Osteoblast (primary cell): Measurements from ENCODE around the gene ZNF860. TPM values are rescaled to one million over a fixed set of nuclear protein-coding genes. Genes with fewer than 3 reads are reported as not detected.

Experiments
- DNase-seq: peaks from one replicate; pipeline ENCODE4 v3.0.0; 2011; ENCODE audit warnings: low spot score, mixed read lengths; ENCODE audit not compliant: insufficient read length; ENCODE audit errors: missing footprints
- H2AFZ ChIP-seq: 2 replicates; pipeline ENCODE4 v1.6.0; 2011; ENCODE audit warnings: mild to moderate bottlenecking, low read length
- H3K27ac ChIP-seq: 2 replicates; pipeline ENCODE4 v1.5.1; 2011; ENCODE audit warnings: mild to moderate bottlenecking, low read depth, low read length, moderate library complexity
- H3K27me3 ChIP-seq: 2 replicates; pipeline ENCODE4 v1.6.0; 2012; ENCODE audit warnings: mild to moderate bottlenecking, control low read depth, inconsistent platforms, low read length, moderate library complexity; ENCODE audit not compliant: insufficient read depth
- H3K36me3 ChIP-seq: 2 replicates; pipeline ENCODE4 v1.5.1; 2011; ENCODE audit warnings: mild to moderate bottlenecking, low read length, control low read depth, moderate library complexity; ENCODE audit not compliant: insufficient read depth
- H3K4me1 ChIP-seq: 2 replicates; pipeline ENCODE4 v1.5.1; 2011; ENCODE audit warnings: mild to moderate bottlenecking, low read length, control low read depth, moderate library complexity; ENCODE audit not compliant: insufficient read depth
- H3K4me2 ChIP-seq: 2 replicates; pipeline ENCODE4 v1.6.0; 2011; ENCODE audit warnings: mild to moderate bottlenecking, low read length; ENCODE audit not compliant: insufficient read depth
- H3K4me3 ChIP-seq: fragments of 200-600 bp; sonication (generic); 3 replicates; pipeline ENCODE4 v1.5.1; 2012; ENCODE audit warnings: mild to moderate bottlenecking, low read length, inconsistent platforms; ENCODE audit not compliant: insufficient read depth
- H3K79me2 ChIP-seq: 2 replicates; pipeline ENCODE4 v1.6.0; 2012; ENCODE audit warnings: mild to moderate bottlenecking, low read length, control low read depth, inconsistent platforms; ENCODE audit not compliant: insufficient read depth
- H3K9me3 ChIP-seq: 2 replicates; pipeline ENCODE4 v1.5.1; 2011; ENCODE audit warnings: low read depth, low read length, control low read depth
- H4K20me1 ChIP-seq: 2 replicates; pipeline ENCODE4 v1.6.0; 2012; ENCODE audit warnings: mild to moderate bottlenecking, low read length, control low read depth; ENCODE audit not compliant: insufficient read depth
- CTCF ChIP-seq: IDR thresholded peaks from 2 replicates; pipeline ENCODE4 v1.5.1; 2011; ENCODE audit warnings: mild to moderate bottlenecking, low read depth, low read length, moderate library complexity; ENCODE audit errors: extremely low read depth
- total RNA-seq: library from RNA; depleted of rRNA; stranded (reverse); fragments of >200 nt; gene quantifications from 2 replicates; pipeline ENCODE4 v1.2.3, GENCODE V29; 2012

Gene ZNF860
- total RNA-seq, 1 donor, result 0.72 TPM

DNA sequence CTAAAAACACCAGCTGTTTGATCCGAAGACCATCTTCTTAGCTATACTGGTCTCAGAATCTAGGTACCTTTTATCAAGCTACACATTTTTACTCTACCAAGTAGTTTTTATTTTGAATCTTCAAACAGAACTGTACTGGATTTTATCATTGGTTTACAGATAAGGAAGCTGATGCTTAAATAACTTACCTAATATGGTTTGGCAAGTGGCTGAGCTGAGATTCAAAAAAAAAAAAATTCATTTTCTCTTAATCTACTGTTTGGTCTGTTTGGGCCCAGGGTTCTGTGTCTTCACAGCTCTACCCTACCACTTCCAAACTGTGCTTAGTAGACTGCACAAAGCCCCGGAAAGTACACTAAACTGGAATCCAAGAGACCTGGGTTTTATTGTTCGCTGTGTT is 35.7 kb downstream of the ZNF860 start:
- Histone ChIP-seq H3K4me2 (no peak overlapping the region), H3K9me3 (no peaks in the 10 kb centered on the region), H3K27me3 (no peaks in the 10 kb centered on the region), H3K4me3 (no peak overlapping the region), H4K20me1 (no peaks in the 10 kb centered on the region), H2AFZ (no peak overlapping the region), H3K27ac (no peak overlapping the region), H3K36me3 (no peaks in the 10 kb centered on the region), H3K4me1 (no peaks in the 10 kb centered on the region), H3K79me2 (no peaks in the 10 kb centered on the region)
- no peak for TF ChIP-seq CTCF
- no peak for DNase-seq

GRCh38 chr3:32018757-32019564 is 37.4 kb downstream of the ZNF860 start:
- no peaks in the 10 kb centered on the region for H3K36me3 ChIP-seq
- no peak overlapping the region for H2AFZ ChIP-seq
- no peaks in the 10 kb centered on the region for H3K27me3 ChIP-seq
- H3K9me3 ChIP-seq, result no peaks in the 10 kb centered on the region
- no peaks in the 10 kb centered on the region for H3K79me2 ChIP-seq
- DNase-seq, result peak; percentile 52
- H3K27ac ChIP-seq, result no peak overlapping the region
- no peak overlapping the region for H3K4me3 ChIP-seq
- no peaks in the 10 kb centered on the region for H3K4me1 ChIP-seq
- TF ChIP-seq CTCF, result peak; percentile 68
- H4K20me1 ChIP-seq, result no peaks in the 10 kb centered on the region
- no peak overlapping the region for H3K4me2 ChIP-seq

- no peaks in the 10 kb centered on the region for H3K4me1 ChIP-seq
- no peaks in the 10 kb centered on the region for H4K20me1 ChIP-seq
- H3K36me3 ChIP-seq, result no peaks in the 10 kb centered on the region
- no peaks in the 10 kb centered on the region for H3K79me2 ChIP-seq
- H3K27me3 ChIP-seq, result no peaks in the 10 kb centered on the region
- TF ChIP-seq CTCF, result no peak
- no peaks in the 10 kb centered on the region for H3K9me3 ChIP-seq
- H3K27ac ChIP-seq, result no peak overlapping the region
- no peak overlapping the region for H3K4me3 ChIP-seq
- no peak for DNase-seq
- H2AFZ ChIP-seq, result no peak overlapping the region
- H3K4me2 ChIP-seq, result no peak overlapping the region
Observed at GRCh38 chr3:32021155-32021554, 39.6 kb downstream of the ZNF860 start.

DNA sequence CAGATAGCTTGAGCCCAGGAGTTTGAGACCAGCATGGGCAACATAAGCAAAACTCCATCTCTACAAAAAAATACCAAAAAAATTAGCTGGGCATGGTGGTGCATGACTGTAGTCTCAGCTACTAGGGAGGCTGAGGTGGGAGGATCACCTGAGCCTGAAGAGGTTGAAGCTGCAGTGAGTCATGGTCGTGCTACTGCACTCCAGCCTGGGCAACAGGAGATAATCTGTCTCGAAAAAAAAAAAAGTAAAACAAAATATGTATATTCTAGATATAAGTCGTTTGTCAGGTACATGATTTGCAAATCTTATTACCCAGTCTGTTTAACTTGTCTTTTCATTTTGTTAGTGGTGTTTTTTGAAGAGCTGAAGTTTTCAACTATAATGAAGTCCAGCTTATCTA is 40.2 kb downstream of the ZNF860 start:
- no peaks in the 10 kb centered on the region for H3K36me3 ChIP-seq

More for the DNA sequence above, 40.2 kb downstream of the ZNF860 start:
- H3K4me1 ChIP-seq, result no peaks in the 10 kb centered on the region
- H3K9me3 ChIP-seq, result no peaks in the 10 kb centered on the region
- no peak for DNase-seq
- H3K27ac ChIP-seq, result no peak overlapping the region
- no peaks in the 10 kb centered on the region for H4K20me1 ChIP-seq
- no peak overlapping the region for H2AFZ ChIP-seq
- H3K79me2 ChIP-seq, result no peaks in the 10 kb centered on the region
- no peaks in the 10 kb centered on the region for H3K27me3 ChIP-seq
- H3K4me3 ChIP-seq, result no peak overlapping the region
- no peak overlapping the region for H3K4me2 ChIP-seq
- no peak for TF ChIP-seq CTCF
